Keratinocyte (primary cell): Measurements from ENCODE around the gene BCL2. TPM values are rescaled to one million over a fixed set of nuclear protein-coding genes. Genes with fewer than 3 reads are reported as not detected.

ENCODE experiments used
- DNase-seq: peaks from one replicate; pipeline ENCODE4 v3.0.0-alpha.2; 2011; ENCODE audit warnings: low read depth, missing footprints, low spot score
- FAIRE-seq: peaks from 2 replicates; lab custom pipeline; 2011; peaks lifted over from hg19 to GRCh38; lab: Jason Lieb, UNC
- H2AFZ ChIP-seq: 2 replicates; pipeline ENCODE4 v1.6.0; 2012; ENCODE audit warnings: low read length, control low read depth, inconsistent platforms; ENCODE audit not compliant: control insufficient read depth
- H3K27ac ChIP-seq: 2 replicates; pipeline ENCODE4 v1.5.1; 2011; ENCODE audit warnings: low read length; ENCODE audit not compliant: control insufficient read depth, insufficient read depth
- H3K27me3 ChIP-seq: 3 replicates; pipeline ENCODE4 v1.6.0; 2011; ENCODE audit warnings: low read length; ENCODE audit not compliant: control insufficient read depth, insufficient read depth; ENCODE audit errors: extremely low read depth
- H3K36me3 ChIP-seq, 2 experiments: 2 replicates in 1 of 2; 3 replicates in 1 of 2; pipeline ENCODE4 v1.5.1; 2011; ENCODE audit warnings: low read length in 2 of 2, mild to moderate bottlenecking in 1 of 2; ENCODE audit not compliant: control insufficient read depth in 2 of 2, insufficient read depth in 2 of 2; ENCODE audit errors: extremely low read depth in 1 of 2
- H3K4me1 ChIP-seq: 3 replicates; pipeline ENCODE4 v1.5.1; 2011; ENCODE audit warnings: low read length; ENCODE audit not compliant: control insufficient read depth, insufficient read depth; ENCODE audit errors: extremely low read depth
- H3K4me2 ChIP-seq: 3 replicates; pipeline ENCODE4 v1.6.0; 2011; ENCODE audit warnings: low read depth, low read length; ENCODE audit not compliant: control insufficient read depth, insufficient read depth; ENCODE audit errors: extremely low read depth
- H3K4me3 ChIP-seq, 3 experiments: fragments of 200-600 bp in 1 of 3; sonication (generic) in 1 of 3; 2 replicates in 2 of 3; 3 replicates in 1 of 3; pipeline ENCODE4 v1.5.1; 2011 to 2016; ENCODE audit warnings: low read length in 3 of 3, mild to moderate bottlenecking in 3 of 3, control low read depth in 2 of 3, inconsistent platforms in 1 of 3, low read depth in 1 of 3, mixed read lengths in 1 of 3, mixed run types in 1 of 3, moderate library complexity in 1 of 3; ENCODE audit not compliant: control insufficient read depth in 2 of 3, insufficient read depth in 2 of 3; ENCODE audit errors: extremely low read depth in 1 of 3
- H3K79me2 ChIP-seq: 2 replicates; pipeline ENCODE4 v1.6.0; 2012; ENCODE audit warnings: low read length; ENCODE audit not compliant: control insufficient read depth, insufficient read depth
- H3K9ac ChIP-seq: 3 replicates; pipeline ENCODE4 v1.6.0; 2011; ENCODE audit warnings: low read length; ENCODE audit not compliant: control insufficient read depth, insufficient read depth; ENCODE audit errors: extremely low read depth
- H3K9me1 ChIP-seq: 3 replicates; pipeline ENCODE4 v1.6.0; 2011; ENCODE audit warnings: low read length; ENCODE audit not compliant: control insufficient read depth, insufficient read depth; ENCODE audit errors: extremely low read depth
- H3K9me3 ChIP-seq: 2 replicates; pipeline ENCODE4 v1.5.1; 2012; ENCODE audit warnings: low read depth, low read length; ENCODE audit not compliant: control insufficient read depth
- H4K20me1 ChIP-seq: 3 replicates; pipeline ENCODE4 v1.6.0; 2011; ENCODE audit warnings: low read length; ENCODE audit not compliant: control insufficient read depth, insufficient read depth; ENCODE audit errors: extremely low read depth
- EZH2 ChIP-seq: IDR thresholded peaks from one replicate; pipeline ENCODE4 v1.6.1; 2012; ENCODE audit warnings: inconsistent platforms, mild to moderate bottlenecking, low read length, moderate library complexity
- dilution Hi-C: fragments of 300-500 bp; cut with MboI; formaldehyde crosslinking; loops from one replicate; pipeline ENCODE4 v1.7.0; 2020; ENCODE audit warnings: low sequenced_read_pairs; ENCODE audit not compliant: extremely low pct_ligation_motif_present
- polyA plus RNA-seq, 5 experiments: library from polyadenylated mRNA; depleted of rRNA in 3 of 5; stranded (reverse) in 3 of 5; stranded (forward) in 1 of 5; unstranded in 1 of 5; fragments of >200 nt; gene quantifications; 1 replicate in 1 of 5; 2 replicates in 3 of 5; 3 replicates in 1 of 5; pipeline versions ENCODE4 v1.2.1 to v1.2.3, GENCODE V29; 2011 to 2012; ENCODE audit warnings: missing spikeins in 2 of 5, low read depth in 1 of 5, low replicate concordance in 1 of 5
- TF ChIP-seq, protein P1 (sequence below), 3 experiments: IDR thresholded peaks in 1 of 3; conservative IDR thresholded peaks in 1 of 3; optimal IDR thresholded peaks in 1 of 3; 2 replicates in 2 of 3; 3 replicates in 1 of 3; pipeline versions ENCODE3 to v1.5.1; 2011; ENCODE audit warnings: low read length in 3 of 3, mild to moderate bottlenecking in 3 of 3, moderate library complexity in 2 of 3, control low read depth in 1 of 3, inconsistent platforms in 1 of 3; ENCODE audit not compliant: insufficient read depth in 2 of 3; ENCODE audit errors: extremely low read depth in 1 of 3

Gene BCL2
- polyA plus RNA-seq, 1 donor (not counting 4 experiments of a cell fraction or from before 2014, with no cell fraction given), result 0.30 TPM

DNA sequence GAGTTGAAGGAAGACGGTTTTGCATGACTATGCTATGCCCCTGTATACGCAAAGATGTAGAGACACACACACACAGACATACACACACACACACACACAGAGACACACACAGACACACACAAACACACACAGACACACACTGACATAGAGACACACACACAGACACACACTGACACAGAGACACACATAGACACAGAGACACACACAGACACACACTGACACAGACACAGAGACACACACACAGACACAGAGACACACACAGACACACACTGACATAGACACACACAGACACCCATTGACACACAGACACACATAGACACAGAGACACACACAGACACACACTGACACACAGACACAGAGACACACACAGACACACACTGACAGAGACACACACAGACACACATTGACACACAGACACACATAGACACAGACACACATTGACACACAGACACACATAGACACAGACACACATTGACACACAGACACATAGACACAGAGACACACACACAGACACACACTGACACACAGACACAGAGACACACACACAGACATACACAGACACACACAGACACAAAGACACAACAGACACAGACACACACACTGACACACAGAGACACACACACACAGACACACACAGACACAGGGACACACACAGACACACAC, 121.3 kb downstream of the BCL2 start:
- dilution Hi-C loops, result no loop called here
- no peaks in the 10 kb centered on the region for H3K9me3 ChIP-seq

DNA sequence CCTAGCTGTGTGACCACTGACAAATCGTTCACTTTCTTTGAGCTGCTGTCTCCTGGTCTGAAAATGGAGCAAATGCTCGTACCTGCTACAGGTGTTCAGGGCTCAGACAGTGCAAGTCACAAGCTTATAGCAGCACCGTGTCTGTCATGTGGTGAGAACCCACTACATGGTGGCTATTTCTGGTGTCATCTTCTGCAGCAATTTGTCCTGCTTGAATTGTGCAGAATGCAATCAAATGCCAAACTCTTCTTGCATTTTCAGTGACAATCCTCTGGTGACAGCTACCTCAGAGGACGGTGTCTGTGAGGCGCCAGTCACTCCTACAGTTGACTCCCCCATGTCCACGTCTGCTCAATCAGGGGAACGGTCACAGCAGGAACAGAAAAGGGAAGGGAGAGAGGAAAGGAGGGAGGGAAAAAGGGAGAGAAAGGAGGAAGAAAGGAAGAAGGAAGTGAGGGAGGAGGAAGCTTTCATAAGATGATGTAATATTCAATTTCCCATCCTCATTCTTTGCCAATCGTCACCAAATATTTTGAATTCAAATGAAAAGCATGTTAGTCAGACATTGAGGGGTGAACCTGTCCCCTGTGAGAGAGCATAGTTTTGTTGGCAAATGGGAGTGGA, 122.2 kb downstream of the BCL2 start:
- TF ChIP-seq, protein P1, sequence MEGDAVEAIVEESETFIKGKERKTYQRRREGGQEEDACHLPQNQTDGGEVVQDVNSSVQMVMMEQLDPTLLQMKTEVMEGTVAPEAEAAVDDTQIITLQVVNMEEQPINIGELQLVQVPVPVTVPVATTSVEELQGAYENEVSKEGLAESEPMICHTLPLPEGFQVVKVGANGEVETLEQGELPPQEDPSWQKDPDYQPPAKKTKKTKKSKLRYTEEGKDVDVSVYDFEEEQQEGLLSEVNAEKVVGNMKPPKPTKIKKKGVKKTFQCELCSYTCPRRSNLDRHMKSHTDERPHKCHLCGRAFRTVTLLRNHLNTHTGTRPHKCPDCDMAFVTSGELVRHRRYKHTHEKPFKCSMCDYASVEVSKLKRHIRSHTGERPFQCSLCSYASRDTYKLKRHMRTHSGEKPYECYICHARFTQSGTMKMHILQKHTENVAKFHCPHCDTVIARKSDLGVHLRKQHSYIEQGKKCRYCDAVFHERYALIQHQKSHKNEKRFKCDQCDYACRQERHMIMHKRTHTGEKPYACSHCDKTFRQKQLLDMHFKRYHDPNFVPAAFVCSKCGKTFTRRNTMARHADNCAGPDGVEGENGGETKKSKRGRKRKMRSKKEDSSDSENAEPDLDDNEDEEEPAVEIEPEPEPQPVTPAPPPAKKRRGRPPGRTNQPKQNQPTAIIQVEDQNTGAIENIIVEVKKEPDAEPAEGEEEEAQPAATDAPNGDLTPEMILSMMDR (optimal IDR thresholded peaks at IDR 0.05 in 1 of 3, IDR thresholded peaks at IDR 0.05 in 1 of 3, conservative IDR thresholded peaks at IDR 0.05 in 1 of 3; ENCODE audit: extremely low read depth in 1 of 3, insufficient read depth in 2 of 3, low read length in 3 of 3), result no peak
- no peak for TF ChIP-seq EZH2
- Histone ChIP-seq H3K4me3 (no peak overlapping the region), H3K27me3 (no peaks in the 10 kb centered on the region), H4K20me1 (no peaks in the 10 kb centered on the region), H3K9ac (no peak overlapping the region), H3K27ac (no peak overlapping the region), H3K4me2 (no peak overlapping the region), H3K4me1 (peaks cover 4% of the 10 kb centered on the region), H3K79me2 (no peaks in the 10 kb centered on the region), H3K9me1 (no peaks in the 10 kb centered on the region), H2AFZ (no peak overlapping the region), H3K9me3 (no peaks in the 10 kb centered on the region), H3K36me3 (no peaks in the 10 kb centered on the region)
- dilution Hi-C loops, result no loop called here
- no peak for FAIRE-seq
- no peak for DNase-seq

More for the DNA sequence above, 121.3 kb downstream of the BCL2 start:
- Histone ChIP-seq H3K36me3 (no peaks in the 10 kb centered on the region), H2AFZ (no peak overlapping the region), H3K79me2 (no peaks in the 10 kb centered on the region), H3K4me1 (peaks cover 6% of the 10 kb centered on the region), H3K27ac (no peak overlapping the region), H3K9me1 (no peaks in the 10 kb centered on the region), H3K27me3 (no peaks in the 10 kb centered on the region), H3K9ac (no peak overlapping the region), H3K4me2 (no peak overlapping the region), H3K4me3 (no peak overlapping the region), H4K20me1 (no peaks in the 10 kb centered on the region)
- DNase-seq (no peak), FAIRE-seq (peak; percentile 84)
- TF ChIP-seq, protein P1 (optimal IDR thresholded peaks at IDR 0.05 in 1 of 3, IDR thresholded peaks at IDR 0.05 in 1 of 3, conservative IDR thresholded peaks at IDR 0.05 in 1 of 3; ENCODE audit: extremely low read depth in 1 of 3, insufficient read depth in 2 of 3, low read length in 3 of 3), result no peak
- TF ChIP-seq EZH2, result no peak
